GM19193 (cell line): ENCODE data around the gene BLCAP.
A peak's percentile ranks its signal among the peaks of the same experiment; 100 is the strongest.

Experiments used
- POLR2A ChIP-seq: IDR thresholded peaks from 4 replicates; pipeline ENCODE4 v1.6.1; 2011; ENCODE audit not compliant: insufficient read depth, insufficient read length; ENCODE audit errors: extremely low read depth

The BLCAP gene

GRCh38 chr20:37527638-37528445 is at the start of gene BLCAP:
Gene BLCAP, minus strand, starts transcription at chr20:37527876. Its CDS starts 8,702 bp downstream, at chr20:37519174.
- peak; percentile 94 for TF ChIP-seq POLR2A

- no peak for TF ChIP-seq POLR2A
Measured at GRCh38 chr20:37576911-37577310, 49.2 kb upstream of the BLCAP start.

GRCh38 chr20:37575884-37576283 is 48.2 kb upstream of the BLCAP start:
- TF ChIP-seq POLR2A, result no peak

GRCh38 chr20:37574199-37574890 is 46.7 kb upstream of the BLCAP start:
- no peak for TF ChIP-seq POLR2A

- TF ChIP-seq POLR2A, result no peak
Measured at GRCh38 chr20:37573626-37574198, 46.0 kb upstream of the BLCAP start.

- TF ChIP-seq POLR2A, result no peak
Measured at GRCh38 chr20:37571033-37571432, 43.4 kb upstream of the BLCAP start.

GRCh38 chr20:37570419-37570818 is 42.7 kb upstream of the BLCAP start:
- TF ChIP-seq POLR2A, result no peak

- TF ChIP-seq POLR2A, result no peak
Measured at GRCh38 chr20:37567671-37568588, 40.3 kb upstream of the BLCAP start.

GRCh38 chr20:37567331-37567665 is 39.6 kb upstream of the BLCAP start:
- no peak for TF ChIP-seq POLR2A

GRCh38 chr20:37566590-37567330 is 39.1 kb upstream of the BLCAP start:
- TF ChIP-seq POLR2A, result no peak

- no peak for TF ChIP-seq POLR2A
Measured at GRCh38 chr20:37565134-37565811, 37.6 kb upstream of the BLCAP start.

GRCh38 chr20:37564388-37565133 is 36.9 kb upstream of the BLCAP start:
- TF ChIP-seq POLR2A, result no peak

GRCh38 chr20:37564016-37564387 is 36.3 kb upstream of the BLCAP start:
- no peak for TF ChIP-seq POLR2A
